Measurements from ENCODE around the gene KLF2. TPM values are rescaled to one million over a fixed set of nuclear protein-coding genes. Genes with fewer than 3 reads are reported as not detected.
A peak's percentile ranks its signal among the peaks of the same experiment; 100 is the strongest.
"Not testable (repeated sequence)": the region's sequence is repeated elsewhere in the genome, so short reads cannot be mapped to it uniquely, and the experiment has no call there.

KLF2 gene
- total and polyA plus RNA-seq, 2 donors (not counting 1 experiment from before 2014, with no cell fraction given): 6.7 to 19.2 TPM

- Histone ChIP-seq H3K27ac (ENCODE audit: insufficient read depth, low read length) (no peak overlapping the region), H3K36me3 (ENCODE audit: control insufficient read depth, insufficient read depth, low read length) (no peaks in the 10 kb centered on the region), H3K4me1 (ENCODE audit: control insufficient read depth, extremely low read depth, insufficient read depth, low read length) (no peaks in the 10 kb centered on the region), H3K4me2 (ENCODE audit: extremely low read depth, insufficient read depth, low read length) (no peak overlapping the region), H3K4me3 (replicated peaks in 1 of 4; ENCODE audit: control extremely low read depth in 1 of 4, insufficient read depth in 1 of 4, low read depth in 3 of 4, low read length in 4 of 4) (no peak overlapping the region), H2AFZ (ENCODE audit: low read length) (no peak overlapping the region), H3K27me3 (ENCODE audit: control insufficient read depth, insufficient read depth, low read length) (no peaks in the 10 kb centered on the region), H3K9ac (ENCODE audit: insufficient read depth, low read length) (no peak overlapping the region), H4K20me1 (ENCODE audit: control insufficient read depth, extremely low read depth, insufficient read depth, low read length) (no peaks in the 10 kb centered on the region), H3K9me3 (ENCODE audit: control insufficient read depth, insufficient read depth, low read depth, low read length) (no peaks in the 10 kb centered on the region), H3K79me2 (ENCODE audit: control insufficient read depth, insufficient read depth, low read length) (no peaks in the 10 kb centered on the region)
- TF ChIP-seq CTCF (conservative IDR thresholded peaks at IDR 0.05 in 1 of 2, IDR thresholded peaks at IDR 0.05 in 1 of 2; ENCODE audit: low read depth in 1 of 2, low read length in 2 of 2) (no peak), EZH2 (IDR thresholded peaks at IDR 0.05; ENCODE audit: low read length, missing control alignments) (no peak)
- peak; percentile 53 to 78 for DNase-seq (ENCODE audit: low read depth in 2 of 2)
Measured at GRCh38 chr19:16301999-16302694, 22.5 kb upstream of the KLF2 start.

- peak in 1 of 2 donors; percentile 40 for DNase-seq (ENCODE audit: low read depth in 2 of 2)
- H3K9me3 ChIP-seq (ENCODE audit: control insufficient read depth, insufficient read depth, low read depth, low read length): no peaks in the 10 kb centered on the region
- H2AFZ ChIP-seq (ENCODE audit: low read length): no peak overlapping the region
- H3K27ac ChIP-seq (ENCODE audit: insufficient read depth, low read length): no peak overlapping the region
- no peaks in the 10 kb centered on the region for H3K36me3 ChIP-seq (ENCODE audit: control insufficient read depth, insufficient read depth, low read length)
- H3K4me3 ChIP-seq (replicated peaks in 1 of 4; ENCODE audit: control extremely low read depth in 1 of 4, insufficient read depth in 1 of 4, low read depth in 3 of 4, low read length in 4 of 4): no peak overlapping the region
- H3K9ac ChIP-seq (ENCODE audit: insufficient read depth, low read length): no peak overlapping the region
- TF ChIP-seq EZH2 (IDR thresholded peaks at IDR 0.05; ENCODE audit: low read length, missing control alignments) (no peak), CTCF (conservative IDR thresholded peaks at IDR 0.05 in 1 of 2, IDR thresholded peaks at IDR 0.05 in 1 of 2; ENCODE audit: low read depth in 1 of 2, low read length in 2 of 2) (no peak)
- H3K4me2 ChIP-seq (ENCODE audit: extremely low read depth, insufficient read depth, low read length): no peak overlapping the region
- no peaks in the 10 kb centered on the region for H3K79me2 ChIP-seq (ENCODE audit: control insufficient read depth, insufficient read depth, low read length)
- H3K4me1 ChIP-seq (ENCODE audit: control insufficient read depth, extremely low read depth, insufficient read depth, low read length): no peaks in the 10 kb centered on the region
- H4K20me1 ChIP-seq (ENCODE audit: control insufficient read depth, extremely low read depth, insufficient read depth, low read length): no peaks in the 10 kb centered on the region
- H3K27me3 ChIP-seq (ENCODE audit: control insufficient read depth, insufficient read depth, low read length): no peaks in the 10 kb centered on the region
Measured at GRCh38 chr19:16303755-16304154, 20.9 kb upstream of the KLF2 start.

- not testable (repeated sequence) for H3K9me3 ChIP-seq (ENCODE audit: control insufficient read depth, insufficient read depth, low read depth, low read length); H4K20me1 ChIP-seq (ENCODE audit: control insufficient read depth, extremely low read depth, insufficient read depth, low read length); H3K4me2 ChIP-seq (ENCODE audit: extremely low read depth, insufficient read depth, low read length); H3K36me3 ChIP-seq (ENCODE audit: control insufficient read depth, insufficient read depth, low read length); H2AFZ ChIP-seq (ENCODE audit: low read length); H3K27me3 ChIP-seq (ENCODE audit: control insufficient read depth, insufficient read depth, low read length); DNase-seq (ENCODE audit: low read depth in 2 of 2); H3K79me2 ChIP-seq (ENCODE audit: control insufficient read depth, insufficient read depth, low read length); H3K4me3 ChIP-seq (replicated peaks in 1 of 4; ENCODE audit: control extremely low read depth in 1 of 4, insufficient read depth in 1 of 4, low read depth in 3 of 4, low read length in 4 of 4); H3K9ac ChIP-seq (ENCODE audit: insufficient read depth, low read length); H3K4me1 ChIP-seq (ENCODE audit: control insufficient read depth, extremely low read depth, insufficient read depth, low read length); H3K27ac ChIP-seq (ENCODE audit: insufficient read depth, low read length)
Measured at GRCh38 chr19:16304511-16304910, 20.1 kb upstream of the KLF2 start.

- H3K4me3 ChIP-seq (replicated peaks in 1 of 4; ENCODE audit: control extremely low read depth in 1 of 4, insufficient read depth in 1 of 4, low read depth in 3 of 4, low read length in 4 of 4); H2AFZ ChIP-seq (ENCODE audit: low read length); H3K27ac ChIP-seq (ENCODE audit: insufficient read depth, low read length); H3K4me2 ChIP-seq (ENCODE audit: extremely low read depth, insufficient read depth, low read length); H3K27me3 ChIP-seq (ENCODE audit: control insufficient read depth, insufficient read depth, low read length); H4K20me1 ChIP-seq (ENCODE audit: control insufficient read depth, extremely low read depth, insufficient read depth, low read length); DNase-seq (ENCODE audit: low read depth in 2 of 2); H3K4me1 ChIP-seq (ENCODE audit: control insufficient read depth, extremely low read depth, insufficient read depth, low read length); H3K79me2 ChIP-seq (ENCODE audit: control insufficient read depth, insufficient read depth, low read length); H3K9me3 ChIP-seq (ENCODE audit: control insufficient read depth, insufficient read depth, low read depth, low read length); H3K9ac ChIP-seq (ENCODE audit: insufficient read depth, low read length); H3K36me3 ChIP-seq (ENCODE audit: control insufficient read depth, insufficient read depth, low read length): not testable (repeated sequence)
Measured at GRCh38 chr19:16305060-16305459, 19.6 kb upstream of the KLF2 start.

All from fibroblast of lung (primary cell).